Testis (tissue), 2 donors: ENCODE data around the gene ZBTB20.

Source experiments
- CTCF ChIP-seq, 3 experiments: fragments of 450-650 bp in 2 of 3; fragments of 200-600 bp in 1 of 3; sonication (generic) in 1 of 3; IDR thresholded peaks; one replicate each; pipeline ENCODE4 v1.5.1; 2016 to 2019; ENCODE audit warnings: antibody characterized with exemption in 3 of 3, mild to moderate bottlenecking in 2 of 3, moderate library complexity in 1 of 3
- POLR2A ChIP-seq: fragments of 450-650 bp; IDR thresholded peaks from one replicate; pipeline ENCODE4 v1.6.1; 2017; ENCODE audit warnings: antibody characterized with exemption, mild to moderate bottlenecking, moderate library complexity

DNA sequence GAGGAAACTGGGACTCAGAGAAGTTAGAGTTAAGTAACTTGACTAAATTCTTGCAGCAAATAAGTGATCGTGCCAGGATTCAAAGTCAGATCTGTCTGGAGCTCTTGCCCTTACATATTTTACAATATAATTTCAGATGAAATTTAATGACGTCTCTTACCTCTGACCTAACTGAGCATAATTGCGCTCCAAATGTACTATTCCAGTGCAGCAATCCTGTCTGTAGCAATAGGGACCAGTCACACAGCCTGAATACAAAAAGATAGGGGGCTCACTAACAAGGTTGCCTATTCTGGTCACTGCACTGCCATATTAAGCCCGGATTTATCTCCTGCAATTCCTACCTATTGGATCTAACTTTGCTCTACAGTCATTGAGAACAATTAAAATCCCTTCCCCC, 316.4 kb downstream of the ZBTB20 start:
- TF ChIP-seq CTCF (IDR thresholded peaks at IDR 0.05) (no peak), POLR2A (no peak)
